ENCODE measurements around the gene LUZP2. TPM values are rescaled to one million over a fixed set of nuclear protein-coding genes. Genes with fewer than 3 reads are reported as not detected.

Gene LUZP2
- total and polyA plus RNA-seq, 12 donors, result 11.2 to 72.0 (median 20.6) TPM

DNA sequence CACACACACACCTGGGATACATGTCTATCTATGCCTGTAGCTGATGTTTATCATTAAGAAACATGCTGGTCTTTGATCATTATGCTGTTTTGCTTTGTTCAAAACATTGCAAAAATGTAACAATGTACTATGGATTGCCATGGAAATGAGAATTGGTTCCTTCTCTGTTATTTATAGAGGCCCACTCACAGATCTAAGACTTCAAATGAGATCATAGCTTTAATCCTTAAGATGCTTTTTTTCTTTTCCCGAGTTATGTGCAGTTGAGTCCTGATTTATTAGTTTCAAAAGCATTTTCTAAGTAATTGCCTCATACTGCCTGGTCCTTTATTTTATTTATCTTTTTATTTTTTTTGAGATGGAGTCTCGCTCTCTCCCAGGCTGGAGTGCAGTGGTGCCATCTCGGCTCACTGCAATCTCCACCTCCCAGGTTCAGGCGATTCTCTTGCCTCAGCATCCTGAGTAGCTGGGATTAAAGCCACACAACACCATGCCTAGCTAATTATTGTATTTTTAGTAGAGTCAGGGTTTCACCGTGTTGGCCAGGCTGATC, 131.4 kb downstream of the LUZP2 start:
- intact Hi-C loops (cut with DNase I), result no loop called here
- TF ChIP-seq POLR2A (IDR thresholded peaks at IDR 0.05) (no peak), CTCF (IDR thresholded peaks at IDR 0.05) (no peak)
- no peaks in the 10 kb centered on the region for H3K4me1 ChIP-seq (replicated peaks in 1 of 2)
- H3K27ac ChIP-seq, result no peak overlapping the region
- no peaks in the 10 kb centered on the region for H3K36me3 ChIP-seq (replicated peaks in 1 of 2)
- WGBS, 4 donors, result 83 to 91% (median 87%) methylated on average over 4 to 5 of the region's 5 CpGs
- no peak for DNase-seq
- H3K4me3 ChIP-seq, result no peak overlapping the region
- no peaks in the 10 kb centered on the region for H3K27me3 ChIP-seq
- H3K9me3 ChIP-seq (replicated peaks in 1 of 3), result no peaks in the 10 kb centered on the region

DNA sequence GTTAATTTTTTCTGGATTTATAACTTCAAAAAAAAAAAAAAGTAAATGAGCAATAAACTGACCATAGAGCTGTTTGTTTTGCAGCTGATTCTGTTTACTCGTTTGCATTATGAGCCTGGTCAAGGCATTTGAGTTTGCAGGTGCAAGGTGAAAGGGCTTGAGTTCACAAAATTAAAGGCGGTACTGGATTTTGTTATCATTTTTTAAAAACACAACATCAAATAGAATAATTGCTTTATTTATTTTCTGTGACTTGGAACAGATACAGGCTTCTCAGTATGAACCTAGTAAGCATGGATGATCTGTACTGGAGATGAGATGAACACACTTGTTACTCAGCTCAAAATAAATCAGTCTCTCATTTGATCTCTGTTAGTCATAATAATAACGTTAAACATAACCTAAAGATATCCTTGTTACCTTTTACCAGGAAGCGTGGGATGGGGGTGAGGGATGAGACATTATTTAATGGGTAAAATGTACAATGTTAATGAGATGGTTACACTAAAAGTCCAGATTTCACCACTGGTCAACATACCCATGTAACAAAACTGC, 137.8 kb downstream of the LUZP2 start:
- intact Hi-C loops (cut with DNase I), result no loop called here

DNA sequence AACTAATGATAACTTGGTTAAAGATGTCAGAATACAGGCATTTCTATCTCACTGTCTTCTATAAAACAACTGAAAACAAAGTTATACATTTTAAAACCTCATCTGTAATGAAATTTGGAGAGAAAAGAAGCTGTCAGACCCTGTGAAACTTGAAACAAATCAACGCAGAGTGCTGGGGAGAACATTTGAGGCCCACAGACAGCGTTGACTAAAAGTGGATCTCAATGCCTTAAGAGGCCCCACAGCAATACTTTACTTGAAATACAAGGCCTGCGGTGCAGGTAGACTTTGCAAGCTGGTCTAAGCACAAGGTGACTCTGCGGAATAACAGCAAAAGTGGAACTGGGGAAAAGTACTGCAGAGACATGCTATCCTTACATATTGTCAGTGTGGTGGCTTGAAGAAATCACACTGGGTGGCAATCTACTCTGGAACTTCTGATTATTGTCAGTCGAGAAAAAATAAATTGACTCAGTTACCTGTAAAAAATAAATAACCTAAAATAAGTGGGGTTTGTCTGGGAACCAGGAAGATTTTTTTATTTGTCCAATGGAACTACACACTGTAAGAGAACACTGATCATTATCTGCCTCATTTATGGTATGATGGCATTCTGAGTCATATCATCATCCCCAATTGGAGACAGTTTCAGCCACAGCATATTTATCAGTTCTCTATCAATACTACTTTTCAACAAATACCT, 138.9 kb downstream of the LUZP2 start:
- Histone ChIP-seq H3K9me3 (replicated peaks in 1 of 3) (no peaks in the 10 kb centered on the region), H3K27me3 (no peaks in the 10 kb centered on the region), H3K4me1 (replicated peaks in 1 of 2) (no peaks in the 10 kb centered on the region), H3K4me3 (no peak overlapping the region), H3K27ac (no peak overlapping the region), H3K36me3 (replicated peaks in 1 of 2) (no peaks in the 10 kb centered on the region)
- no peak for DNase-seq
- intact Hi-C loops (cut with DNase I), result no loop called here
- no peak for TF ChIP-seq CTCF (IDR thresholded peaks at IDR 0.05)
- TF ChIP-seq POLR2A (IDR thresholded peaks at IDR 0.05), result no peak
- WGBS, 4 donors, result 78 to 91% (median 85%) methylated on average over 5 of the region's 5 CpGs

More for the DNA sequence above, 137.8 kb downstream of the LUZP2 start:
- Histone ChIP-seq H3K4me1 (replicated peaks in 1 of 2) (no peaks in the 10 kb centered on the region), H3K27ac (no peak overlapping the region), H3K9me3 (replicated peaks in 1 of 3) (no peaks in the 10 kb centered on the region), H3K4me3 (no peak overlapping the region), H3K27me3 (no peaks in the 10 kb centered on the region), H3K36me3 (replicated peaks in 1 of 2) (no peaks in the 10 kb centered on the region)
- WGBS, 4 donors, result 69 to 78% (median 77%) methylated on average over 4 of the region's 4 CpGs
- no peak for DNase-seq
- TF ChIP-seq POLR2A (IDR thresholded peaks at IDR 0.05), result no peak
- TF ChIP-seq CTCF (IDR thresholded peaks at IDR 0.05), result no peak

DNA sequence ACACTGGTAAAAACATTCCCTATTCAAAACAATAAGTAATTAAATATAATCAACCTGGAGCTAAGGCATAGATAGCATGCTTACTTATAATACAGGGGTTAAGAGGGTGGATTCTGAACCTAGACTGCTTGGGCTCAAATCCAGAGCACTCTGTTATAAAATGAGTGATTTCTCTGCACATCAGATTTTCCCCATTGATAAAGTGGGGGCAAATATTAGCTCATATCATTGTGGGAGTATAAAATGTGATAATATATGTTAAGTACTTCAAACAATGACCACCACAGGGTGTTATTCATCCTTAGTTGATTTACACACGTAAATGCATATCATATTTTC, 139.4 kb downstream of the LUZP2 start:
- H3K36me3 ChIP-seq (replicated peaks in 1 of 2), result no peaks in the 10 kb centered on the region
- no peaks in the 10 kb centered on the region for H3K27me3 ChIP-seq
- WGBS, 4 donors, result 84 to 97% (median 91%) methylated on average over 1 of the region's 1 CpG
- no peaks in the 10 kb centered on the region for H3K9me3 ChIP-seq (replicated peaks in 1 of 3)
- intact Hi-C loops (cut with DNase I), result no loop called here
- no peak for TF ChIP-seq CTCF (IDR thresholded peaks at IDR 0.05)
- no peak for TF ChIP-seq POLR2A (IDR thresholded peaks at IDR 0.05)
- H3K27ac ChIP-seq, result no peak overlapping the region
- no peak for DNase-seq
- H3K4me3 ChIP-seq, result no peak overlapping the region
- no peaks in the 10 kb centered on the region for H3K4me1 ChIP-seq (replicated peaks in 1 of 2)

All from adrenal gland (tissue), 12 donors.